Stimulated activated CD8-positive, alpha-beta memory T cell treated with anti-CD3 and anti-CD28 coated beads, Interleukin-12 subunit alpha, Interleukin-12 subunit beta, amount 100 ng/mL, for 24 hours (primary cell): ENCODE measurements around the gene EBP.
A peak's percentile ranks its signal among the peaks of the same experiment; 100 is the strongest.
"Not testable (repeated sequence)": the region's sequence is repeated elsewhere in the genome, so short reads cannot be mapped to it uniquely, and the experiment has no call there.

Source experiments
- DNase-seq: peaks from one replicate; pipeline ENCODE4 v3.0.0-alpha.2; 2020; ENCODE audit errors: extremely low read depth

EBP gene

DNA sequence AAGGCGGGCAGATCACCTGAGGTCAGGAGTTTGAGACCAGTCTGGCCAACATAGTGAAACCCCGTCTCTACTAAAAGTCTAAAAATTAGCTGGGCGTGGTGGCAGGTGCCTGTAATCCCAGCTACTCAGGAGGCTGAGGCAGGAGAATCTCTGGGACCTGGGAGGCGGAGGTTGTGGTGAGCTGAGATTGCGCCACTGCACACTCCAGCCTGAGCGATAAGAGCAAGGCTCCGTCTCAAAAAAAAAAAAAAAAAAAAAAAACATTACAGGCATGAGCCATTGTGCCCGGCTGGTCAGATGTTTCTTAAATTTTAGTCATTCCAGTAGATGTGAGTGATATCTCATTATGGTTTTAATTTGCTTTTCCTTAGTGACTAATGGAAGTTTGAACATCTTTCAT, 4.2 kb downstream of the EBP start:
- DNase-seq: not testable (repeated sequence)

DNA sequence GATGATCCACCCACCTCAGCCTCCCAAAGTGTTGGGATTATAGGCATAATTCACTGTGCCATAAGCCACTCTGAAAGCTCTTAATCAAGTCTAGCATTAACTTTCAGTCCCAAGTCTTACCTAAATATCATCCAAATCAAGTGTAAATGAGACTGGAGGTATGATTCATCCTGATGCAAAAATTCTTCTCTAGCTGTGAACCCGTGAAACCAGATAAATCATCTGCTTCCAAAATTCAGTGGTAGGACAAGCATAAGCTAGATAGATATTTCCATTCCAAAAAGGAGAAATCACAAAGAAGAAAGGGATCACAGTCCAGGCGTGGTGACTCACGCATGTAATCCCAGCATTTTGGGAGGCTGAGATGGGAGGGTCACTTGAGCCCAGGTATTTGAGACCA, 9.1 kb downstream of the EBP start:
- no peak for DNase-seq

DNA sequence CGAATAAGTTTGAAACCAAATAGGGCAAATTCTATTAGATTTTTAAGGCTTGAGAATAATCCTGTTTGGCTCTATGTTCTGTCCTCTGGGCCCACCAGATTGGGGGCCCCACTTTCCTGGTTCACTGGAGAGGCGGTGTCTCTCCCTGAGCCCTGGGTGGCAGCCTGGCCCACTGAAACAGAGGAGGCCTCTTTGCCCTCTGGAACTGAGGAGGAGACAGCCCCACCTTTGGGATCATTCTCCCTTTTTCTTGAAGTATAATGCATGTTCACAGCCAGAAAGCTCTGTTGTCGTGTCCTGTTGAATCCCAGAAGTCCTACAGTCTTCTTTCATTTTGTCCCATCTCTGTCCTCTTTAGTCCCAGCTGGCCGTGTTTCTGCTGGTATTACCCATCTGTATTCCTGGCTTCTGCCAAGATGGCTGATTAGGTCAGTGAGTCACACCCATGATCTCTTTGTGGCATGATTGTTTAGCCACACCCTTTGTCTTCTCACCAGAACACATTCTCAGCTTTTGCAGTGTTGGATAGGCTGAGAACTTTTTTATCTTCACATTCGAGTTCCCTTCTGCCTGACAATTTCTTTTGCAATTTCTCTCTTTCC, 9.9 kb downstream of the EBP start:
- DNase-seq: no peak

DNA sequence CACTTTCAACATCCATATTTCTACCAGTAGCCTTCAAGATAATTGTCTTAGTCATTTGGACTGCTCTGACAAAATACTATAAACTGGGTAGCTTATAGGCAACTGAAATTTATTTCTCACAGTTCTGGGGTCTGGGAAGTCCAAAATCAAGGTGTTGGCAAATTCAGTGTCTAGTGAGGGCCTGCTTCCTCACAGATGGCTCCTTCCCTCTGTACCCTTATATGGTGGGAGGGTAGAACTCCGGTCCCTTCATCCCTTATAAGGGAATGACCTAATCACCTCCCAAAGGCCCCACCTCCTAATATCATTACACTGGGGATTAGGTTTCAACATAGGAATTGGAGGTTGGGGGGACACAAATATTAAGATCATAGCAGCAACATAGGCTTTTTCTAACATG, 10.6 kb downstream of the EBP start:
- DNase-seq: no peak

DNA sequence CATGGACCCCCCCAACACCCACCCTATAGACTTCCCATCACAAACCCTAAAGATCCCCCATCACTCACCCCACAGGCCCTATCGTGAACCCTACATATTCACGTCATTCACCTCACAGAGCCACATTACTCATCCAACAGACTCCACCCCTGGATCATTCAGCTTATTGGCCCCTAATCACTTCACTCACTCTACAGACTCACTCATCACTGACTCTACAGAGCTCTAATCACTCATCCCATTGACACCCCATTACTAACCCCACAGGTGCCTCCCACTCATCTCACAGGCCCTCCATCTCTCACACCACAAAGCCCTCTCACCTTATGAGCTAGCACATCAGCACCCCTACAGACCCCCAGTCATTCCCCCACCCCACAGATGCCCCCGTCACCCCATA, 11.6 kb downstream of the EBP start:
- no peak for DNase-seq

DNA sequence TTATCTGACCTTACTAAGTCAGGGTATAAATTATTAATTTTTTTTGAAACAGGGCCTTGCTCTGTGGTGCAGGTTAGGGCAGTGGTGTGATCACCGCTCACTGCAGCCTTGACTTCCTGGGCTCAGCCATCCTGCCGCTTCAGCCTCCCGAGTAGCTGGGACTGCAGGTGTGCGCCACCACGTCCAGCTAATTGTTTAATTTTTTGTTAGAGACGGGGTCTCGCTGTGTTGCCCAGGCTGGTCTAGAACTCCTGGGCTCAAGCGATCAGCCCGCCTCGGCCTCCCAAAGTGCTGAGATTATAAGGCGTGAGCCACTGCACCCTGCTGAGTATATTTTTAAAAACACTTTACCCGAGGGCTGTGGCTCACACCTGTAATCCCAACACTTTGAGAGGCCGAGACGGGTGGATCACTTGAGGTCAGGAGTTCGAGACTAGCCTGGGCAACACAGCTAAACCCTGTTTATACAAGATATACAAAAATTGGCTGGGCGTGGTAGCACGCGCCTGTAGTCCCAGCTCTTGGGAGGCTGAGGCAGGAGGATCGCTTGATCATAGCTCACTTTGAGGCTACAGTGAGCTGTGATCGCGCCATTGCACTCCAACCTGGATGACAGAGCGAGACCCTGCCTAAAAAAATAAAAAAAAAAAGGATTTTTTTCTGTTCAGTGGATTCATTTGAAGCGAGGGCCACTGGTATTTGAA, 17.2 kb downstream of the EBP start:
- no peak for DNase-seq

DNA sequence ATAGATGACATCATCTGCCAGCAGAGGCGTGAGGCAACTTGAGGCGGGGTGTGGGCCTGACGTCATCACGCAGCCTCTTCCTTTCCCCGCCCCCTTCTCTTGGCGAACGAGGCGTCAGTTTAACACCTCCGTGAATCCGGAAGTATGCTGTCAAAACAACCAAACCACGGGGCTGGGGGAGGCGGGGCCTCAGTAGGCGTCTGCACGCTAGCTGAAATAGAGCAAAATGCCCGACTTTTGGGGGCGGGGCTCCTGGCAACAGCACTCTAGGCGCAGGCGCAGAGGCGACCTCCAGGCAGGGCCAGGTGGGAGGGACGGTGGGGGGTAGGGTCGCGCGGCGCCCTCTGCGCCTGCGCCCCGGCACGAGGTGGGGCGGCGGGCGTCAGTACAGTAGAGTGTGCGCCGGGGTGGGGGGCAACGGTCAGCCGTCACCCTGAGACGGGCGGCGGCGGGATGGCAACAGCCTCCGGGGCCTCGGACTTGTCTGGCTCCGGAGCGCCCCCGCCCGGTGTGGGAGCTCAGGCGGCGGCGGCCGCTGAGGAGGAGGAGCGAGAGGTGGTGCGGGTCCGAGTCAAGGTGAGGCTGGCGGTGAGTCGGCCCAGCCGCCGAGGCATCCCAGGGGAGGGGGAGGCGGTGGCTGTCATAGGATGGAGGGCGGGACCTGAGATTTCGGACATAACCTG, 17.9 kb downstream of the EBP start, which contains the start of gene TBC1D25:
Gene TBC1D25 (plus strand): TSS at position 370 of the 683 bp plus-strand sequence. CDS start 84 bp downstream, at position 454.
- peak; percentile 92 for DNase-seq

DNA sequence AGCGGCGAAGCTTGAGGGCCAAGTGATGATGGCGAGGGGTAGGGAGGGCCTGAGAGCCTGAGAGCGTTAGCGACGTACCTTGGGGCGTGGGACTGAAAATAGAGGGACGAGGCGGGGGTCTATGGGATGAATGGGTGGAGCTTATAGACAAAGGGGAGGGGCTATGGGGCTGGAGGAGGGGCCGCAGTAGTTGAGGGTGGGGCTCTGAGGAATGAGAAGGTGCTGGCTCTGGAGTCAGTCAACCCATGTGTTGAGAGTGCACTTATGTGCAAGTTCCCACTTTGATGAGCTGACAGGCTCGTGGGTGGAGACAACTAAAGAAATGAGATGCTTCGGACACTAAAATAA, 18.4 kb downstream of the EBP start:
- DNase-seq: no peak

DNA sequence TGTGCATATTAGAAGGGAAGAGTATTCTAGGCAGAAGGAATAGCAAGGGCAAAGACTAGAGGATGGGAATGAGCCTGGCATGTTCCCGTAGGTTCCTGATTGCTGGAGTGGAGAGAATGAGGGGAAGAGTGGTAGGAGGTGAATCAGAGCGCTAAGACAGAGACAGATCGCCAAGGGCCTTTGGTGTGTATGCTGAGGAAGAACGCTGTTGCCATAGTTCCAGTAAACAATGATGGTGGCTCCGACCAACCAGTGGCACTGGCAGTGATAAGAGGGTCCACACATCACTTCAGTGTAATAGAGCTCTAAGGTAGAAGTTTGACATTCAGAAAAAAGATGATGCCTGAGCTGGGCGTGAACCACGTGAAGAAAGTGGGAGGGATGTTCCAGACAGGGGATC, 18.9 kb downstream of the EBP start:
- DNase-seq: no peak

DNA sequence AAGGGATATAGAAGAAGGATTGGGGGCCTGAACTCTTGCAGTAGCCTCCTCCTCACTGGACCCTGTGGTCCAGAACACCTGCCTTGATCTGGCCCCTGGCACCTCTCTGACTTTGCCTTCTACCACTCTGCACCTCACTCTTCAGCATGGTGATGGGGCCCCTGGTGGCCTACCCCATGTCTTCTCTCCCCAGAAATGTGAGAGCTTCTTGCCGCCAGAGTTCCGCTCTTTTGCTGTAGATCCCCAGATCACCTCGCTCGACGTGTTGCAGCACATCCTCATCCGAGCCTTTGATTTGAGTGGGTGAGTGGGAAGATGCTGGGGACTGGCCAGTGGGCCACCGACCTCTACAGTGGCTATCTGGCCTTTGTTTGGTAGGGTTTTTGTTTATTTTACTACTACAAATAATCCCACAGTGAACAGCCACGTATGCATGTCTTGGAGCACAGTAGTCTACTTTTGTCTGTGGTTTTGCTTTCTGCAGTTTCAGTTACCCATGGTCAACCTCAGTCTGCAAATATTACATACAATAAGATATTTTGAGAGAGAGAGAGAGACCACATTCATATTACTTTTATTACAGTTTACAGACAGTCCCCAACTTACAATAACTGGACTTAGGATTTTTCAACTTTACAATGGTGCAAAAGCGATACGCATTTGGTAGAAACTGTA, 19.7 kb downstream of the EBP start:
- no peak for DNase-seq

DNA sequence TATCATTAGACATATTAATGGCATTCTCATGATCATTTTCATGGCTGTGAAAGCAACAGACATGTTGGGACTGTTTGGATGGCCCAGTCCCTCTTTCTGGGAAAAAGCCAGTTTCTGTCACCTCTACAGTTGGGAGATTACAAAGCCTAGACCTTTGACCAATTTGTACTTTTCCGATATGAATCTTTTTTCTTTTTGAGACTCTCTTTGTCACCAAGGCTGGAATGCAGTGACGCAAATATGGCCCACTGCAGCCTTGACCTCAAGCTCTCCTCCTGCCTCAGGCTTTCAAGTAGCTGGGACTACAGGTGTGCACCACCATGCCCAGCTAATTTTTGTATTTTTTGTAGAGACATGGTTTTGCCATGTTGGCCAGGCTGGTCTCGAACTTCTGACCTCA, 27.3 kb downstream of the EBP start:
- no peak for DNase-seq

DNA sequence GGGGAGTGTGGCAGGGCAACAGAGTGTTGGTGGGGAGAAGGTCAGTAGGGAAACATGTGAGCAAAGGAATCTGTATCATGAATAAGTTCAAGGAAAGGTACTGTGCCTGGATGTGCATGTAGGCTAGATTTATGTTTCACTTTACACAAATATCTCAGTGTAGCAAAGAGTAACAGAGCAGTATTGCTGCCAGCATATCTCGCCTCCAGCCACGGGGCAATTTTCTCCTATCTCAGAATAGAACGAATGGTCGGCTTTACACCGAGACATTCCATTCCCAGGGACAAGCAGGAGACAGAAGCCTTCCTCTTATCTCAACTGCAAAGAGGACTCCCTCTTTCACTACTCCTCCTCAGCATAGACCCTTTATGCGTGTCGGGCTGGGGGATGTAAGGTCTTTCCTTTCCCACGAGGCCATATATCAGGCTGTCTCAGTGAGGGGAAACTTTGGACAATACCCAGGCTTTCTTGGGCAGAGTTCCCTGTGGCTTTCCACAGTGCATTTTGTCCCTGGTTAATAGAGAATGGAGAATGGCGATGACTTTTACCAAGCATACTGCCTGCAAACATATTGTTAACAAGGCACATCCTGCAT, 34.2 kb downstream of the EBP start:
- not testable (repeated sequence) for DNase-seq

DNA sequence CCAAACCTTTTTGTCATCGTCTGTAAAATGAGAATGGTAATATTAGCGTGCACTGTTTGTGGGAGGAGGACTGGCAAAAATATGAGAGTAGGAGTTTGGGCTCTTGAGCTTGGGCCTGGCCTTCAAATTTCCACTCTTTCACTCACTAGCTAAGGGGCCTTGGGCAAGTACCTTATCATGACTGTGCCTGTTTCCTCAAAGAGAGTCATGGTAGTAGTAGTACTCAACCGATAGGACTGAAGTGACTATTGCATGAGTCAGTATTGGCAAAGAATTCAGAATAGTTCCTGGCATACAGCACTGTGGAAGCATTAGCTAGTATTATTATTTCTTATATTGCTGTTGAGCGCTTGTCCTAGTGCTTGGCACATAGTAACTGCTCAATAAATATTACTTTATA, 36.7 kb downstream of the EBP start:
- no peak for DNase-seq

DNA sequence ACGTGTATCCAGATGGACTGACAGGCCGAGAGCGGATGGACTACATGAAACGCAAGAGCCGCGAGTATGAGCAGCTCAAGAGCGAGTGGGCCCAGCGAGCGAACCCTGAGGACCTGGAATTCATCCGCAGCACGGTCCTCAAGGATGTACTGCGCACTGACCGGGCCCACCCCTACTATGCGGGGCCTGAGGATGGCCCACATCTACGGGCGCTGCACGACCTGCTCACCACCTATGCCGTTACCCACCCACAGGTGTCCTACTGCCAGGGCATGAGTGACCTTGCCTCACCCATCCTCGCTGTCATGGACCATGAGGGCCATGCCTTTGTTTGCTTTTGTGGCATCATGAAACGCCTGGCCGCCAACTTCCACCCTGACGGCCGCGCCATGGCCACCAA, 38.0 kb downstream of the EBP start:
- DNase-seq: no peak

DNA sequence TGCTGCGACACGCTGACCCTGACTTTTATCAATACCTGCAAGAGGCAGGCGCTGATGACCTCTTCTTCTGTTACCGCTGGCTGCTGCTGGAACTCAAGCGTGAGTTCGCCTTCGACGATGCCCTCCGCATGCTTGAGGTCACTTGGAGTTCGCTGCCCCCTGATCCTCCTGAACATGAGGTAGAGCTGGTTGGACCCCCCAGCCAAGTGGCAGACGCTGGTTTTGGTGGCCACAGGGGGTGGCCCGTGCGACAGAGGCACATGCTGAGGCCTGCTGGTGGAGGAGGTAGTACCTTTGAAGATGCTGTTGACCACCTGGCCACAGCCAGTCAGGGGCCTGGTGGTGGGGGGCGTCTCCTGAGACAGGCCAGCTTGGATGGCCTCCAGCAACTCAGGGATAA, 38.4 kb downstream of the EBP start:
- no peak for DNase-seq

DNA sequence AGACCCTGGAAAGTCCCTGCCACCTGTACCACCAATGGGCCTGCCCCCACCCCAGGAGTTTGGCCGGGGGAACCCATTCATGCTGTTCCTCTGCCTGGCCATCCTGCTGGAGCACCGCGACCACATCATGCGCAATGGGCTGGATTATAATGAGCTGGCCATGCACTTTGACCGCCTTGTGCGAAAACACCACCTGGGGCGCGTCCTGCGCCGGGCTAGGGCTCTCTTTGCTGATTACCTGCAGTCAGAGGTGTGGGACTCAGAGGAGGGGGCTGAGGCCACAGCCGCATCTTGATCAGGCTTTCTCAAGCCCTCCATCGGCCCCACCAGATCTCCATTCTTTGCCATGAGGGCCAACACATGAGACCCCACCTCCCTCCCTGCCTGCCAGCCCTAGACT, 39.1 kb downstream of the EBP start:
- no peak for DNase-seq

DNA sequence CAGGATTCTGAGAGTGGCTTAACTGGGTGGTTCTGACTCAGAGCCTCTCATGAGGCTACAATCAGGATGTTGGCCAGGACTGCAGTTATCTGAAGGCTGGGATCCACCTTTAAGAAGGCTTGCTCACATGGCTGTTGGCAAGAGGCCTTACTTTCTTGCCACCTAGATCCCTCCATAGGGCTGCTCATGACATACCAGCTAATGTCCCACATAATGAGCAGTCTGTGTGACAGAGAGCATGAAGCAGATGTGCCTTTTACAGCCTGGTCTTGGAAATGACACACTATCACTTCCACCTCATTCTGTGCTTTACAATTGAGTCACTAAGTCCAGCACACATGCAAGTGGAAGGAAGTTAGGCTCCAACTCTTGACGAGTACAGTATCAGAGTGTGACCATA, 48.4 kb downstream of the EBP start:
- no peak for DNase-seq

DNA sequence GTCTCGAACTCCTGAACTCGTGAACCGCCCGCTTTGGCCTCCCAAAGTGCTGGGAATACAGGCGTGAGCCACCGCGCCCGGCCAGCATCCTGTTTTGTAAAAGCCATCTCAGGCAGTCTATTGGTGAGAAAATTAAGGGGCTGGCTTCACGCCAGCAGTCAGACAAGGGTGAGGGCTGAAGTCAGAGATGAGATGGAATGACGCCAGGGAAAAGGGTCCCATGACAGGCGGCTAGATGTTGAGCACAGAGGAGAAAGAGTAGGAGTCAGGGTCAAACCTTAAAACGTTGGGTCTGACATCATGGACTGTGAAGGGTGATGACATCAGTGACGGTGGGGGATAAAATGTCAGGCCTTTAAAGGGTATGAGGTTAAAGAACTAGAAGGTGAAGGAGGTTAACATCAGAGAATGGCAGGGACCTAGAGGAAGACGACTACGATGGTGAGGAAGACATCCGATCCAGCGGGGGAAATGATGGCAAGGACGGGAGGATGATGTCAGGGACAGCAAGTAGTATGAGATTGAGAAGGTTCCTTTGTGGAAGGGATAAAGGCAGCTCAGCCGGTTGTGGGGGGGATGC, 52.2 kb downstream of the EBP start:
- no peak for DNase-seq

DNA sequence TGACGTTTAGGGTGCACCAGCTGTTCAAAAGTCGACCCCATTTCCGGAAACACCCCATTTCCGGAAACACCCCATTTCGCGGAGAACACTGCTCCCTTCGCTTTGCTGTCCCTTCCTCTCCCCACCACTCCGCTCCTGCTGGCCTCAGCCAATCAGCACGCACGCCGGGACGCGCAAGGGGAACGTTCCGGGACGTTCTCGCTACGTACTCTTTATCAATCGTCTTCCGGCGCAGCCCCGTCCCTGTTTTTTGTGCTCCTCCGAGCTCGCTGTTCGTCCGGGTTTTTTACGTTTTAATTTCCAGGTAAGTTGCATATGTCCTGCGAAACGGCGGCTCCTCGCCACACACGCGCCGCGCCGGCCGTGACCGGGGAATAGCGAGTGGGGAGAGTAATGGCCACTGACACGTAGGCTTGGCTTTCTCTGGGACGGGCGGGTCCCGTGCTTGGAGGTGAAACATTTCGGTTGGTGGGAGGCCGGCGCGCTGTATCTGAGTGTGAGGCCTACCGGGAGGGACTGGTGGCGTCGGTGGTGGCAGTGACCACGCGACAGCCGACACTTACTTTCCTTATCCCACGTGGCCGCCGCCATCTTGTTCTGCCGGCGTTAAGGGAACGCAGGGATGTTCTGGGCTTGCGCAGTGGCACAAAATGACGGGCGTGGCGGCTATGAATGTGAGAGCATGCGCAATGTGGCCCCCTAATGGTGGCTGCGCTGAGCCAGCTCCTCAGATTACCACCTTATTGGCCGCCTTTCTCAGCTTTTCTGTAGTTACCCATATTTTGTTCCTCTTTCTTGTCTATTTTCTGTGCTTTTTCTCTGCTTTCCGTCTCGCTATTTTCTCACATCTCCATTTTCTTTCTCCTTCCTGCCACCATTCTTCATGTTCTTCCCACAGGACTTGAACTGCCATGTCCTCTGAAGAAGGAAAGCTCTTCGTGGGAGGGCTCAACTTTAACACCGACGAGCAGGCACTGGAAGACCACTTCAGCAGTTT, 53.0 kb downstream of the EBP start, which contains the start of gene RBM3:
Gene RBM3 (plus strand): TSS at position 215 of the 997 bp plus-strand sequence. CDS start 697 bp downstream, at position 912.
- peak; percentile 66 for DNase-seq

DNA sequence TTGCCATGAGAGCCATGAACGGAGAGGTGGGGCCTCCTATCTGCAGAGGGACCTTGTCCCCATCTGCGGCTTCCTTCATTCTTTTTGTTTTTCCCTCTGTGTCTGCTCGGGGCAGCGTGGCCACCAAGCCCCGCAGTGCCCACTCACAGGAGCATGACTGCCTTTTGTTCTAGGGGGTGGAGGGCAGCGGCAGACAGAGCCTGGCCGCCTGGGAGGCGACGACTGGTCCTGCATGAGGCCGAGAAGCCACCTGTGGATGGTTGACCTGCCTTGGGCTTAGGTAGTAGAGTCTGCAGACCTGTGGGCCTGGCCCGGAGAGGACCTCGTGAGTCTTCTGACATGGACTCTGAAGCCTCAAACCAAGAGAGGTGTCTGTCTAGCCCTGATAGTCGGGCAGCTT, 54.0 kb downstream of the EBP start:
- DNase-seq: no peak

DNA sequence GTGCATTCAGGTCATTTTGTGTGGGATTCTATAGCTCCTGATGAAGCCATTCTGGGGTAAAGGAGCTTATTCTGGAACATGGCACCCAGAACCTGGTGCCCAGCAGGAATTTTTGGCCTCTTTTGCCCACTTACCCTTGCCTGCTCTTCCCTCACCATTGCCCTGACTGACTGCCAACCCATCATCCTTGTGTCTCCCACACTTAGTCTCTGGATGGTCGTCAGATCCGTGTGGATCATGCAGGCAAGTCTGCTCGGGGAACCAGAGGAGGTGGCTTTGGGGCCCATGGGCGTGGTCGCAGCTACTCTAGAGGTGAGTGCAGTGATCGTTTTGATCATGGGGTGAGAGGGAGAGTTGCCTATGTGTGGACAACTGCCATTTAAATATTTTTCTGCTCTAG, 54.5 kb downstream of the EBP start:
- no peak for DNase-seq
